K562 (cell line): ENCODE data around the gene PHAX. TPM values are rescaled to one million over a fixed set of nuclear protein-coding genes. Genes with fewer than 3 reads are reported as not detected.
A peak's percentile ranks its signal among the peaks of the same experiment; 100 is the strongest.

Experiments
- ATAC-seq: fragments of 200-7000 bp; cut with Tn5 transposase; 3 replicates; pipeline ENCODE4 v1.9.1; 2020; ENCODE audit warnings: moderate library complexity
- BruUV-seq: library from RNA; stranded (reverse); fragments of 400-500 nt; replicated peaks from 2 replicates; lab custom pipeline; 2021; lab: Mats Ljungman, UMichigan
- CTCF ChIA-PET: fragments of 300-600 bp; formaldehyde crosslinking; extraction: SDS; loops from one replicate; lab custom pipeline; 2021; ENCODE audit warnings: low intra/inter-chr PET ratio; lab: Yijun Ruan, JAX
- POLR2A ChIA-PET: fragments of 300-600, 350-650 bp; sonication (Branson Sonifier 250); formaldehyde crosslinking; extraction: SDS; loops from one replicate; lab custom pipeline; 2021; ENCODE audit warnings: antibody characterized with exemption, inconsistent platforms; lab: Yijun Ruan, JAX
- DNase-seq, 4 experiments: peaks; one replicate each; pipeline versions ENCODE4 v3.0.0 to v3.0.0-alpha.2; 2011 to 2018; ENCODE audit warnings: low spot score in 3 of 4, mixed read lengths in 3 of 4; ENCODE audit errors: extremely low read depth in 1 of 4
- FAIRE-seq: peaks from 2 replicates; lab custom pipeline; 2011; peaks lifted over from hg19 to GRCh38; lab: Jason Lieb, UNC
- H2AFZ ChIP-seq: 2 replicates; pipeline ENCODE4 v1.6.0; 2011; ENCODE audit warnings: low read depth, low read length, control low read depth, inconsistent platforms
- H3K27ac ChIP-seq: fragments of 200-600 bp; 3 replicates; pipeline ENCODE4 v1.8.0; 2011; ENCODE audit warnings: low read depth, mild to moderate bottlenecking, control low read depth, inconsistent platforms, low read length, moderate library complexity, mixed read lengths; ENCODE audit errors: extremely low read depth
- H3K27me3 ChIP-seq, 2 experiments: fragments of 300-600 bp in 1 of 2; 2 replicates in 1 of 2; 3 replicates in 1 of 2; pipeline versions ENCODE4 v1.6.0 to v1.8.0; 2011; ENCODE audit warnings: inconsistent platforms in 2 of 2, low read length in 2 of 2, mild to moderate bottlenecking in 1 of 2, mixed read lengths in 1 of 2, moderate library complexity in 1 of 2; ENCODE audit not compliant: control insufficient read depth in 2 of 2, insufficient read depth in 2 of 2
- H3K36me3 ChIP-seq: fragments of 300-600 bp; 3 replicates; pipeline ENCODE4 v1.8.0; 2011; ENCODE audit warnings: mild to moderate bottlenecking, low read length, inconsistent platforms; ENCODE audit not compliant: control insufficient read depth, insufficient read depth
- H3K4me1 ChIP-seq, 2 experiments: fragments of 200-600 bp in 1 of 2; replicated peaks in 1 of 2; 2 replicates in 1 of 2; 3 replicates in 1 of 2; pipeline versions ENCODE4 v1.5.1 to v1.8.0; 2011; ENCODE audit warnings: inconsistent platforms in 2 of 2, low read length in 2 of 2, mild to moderate bottlenecking in 1 of 2, mixed read lengths in 1 of 2, moderate library complexity in 1 of 2; ENCODE audit not compliant: control insufficient read depth in 2 of 2, insufficient read depth in 2 of 2
- H3K4me2 ChIP-seq: 2 replicates; pipeline ENCODE4 v1.6.1; 2011; ENCODE audit warnings: low read length, control low read depth, inconsistent platforms, mixed read lengths; ENCODE audit not compliant: insufficient read depth
- H3K4me3 ChIP-seq: fragments of 200-600 bp; sonication (generic), shearing (Covaris generic); 2 replicates; pipeline ENCODE4 v1.5.1; 2016; ENCODE audit warnings: control low read depth, inconsistent platforms
- H3K79me2 ChIP-seq: fragments of 200-600 bp; 3 replicates; pipeline ENCODE4 v1.8.0; 2011; ENCODE audit warnings: low read length, inconsistent platforms; ENCODE audit not compliant: control insufficient read depth, insufficient read depth
- H3K9ac ChIP-seq, 2 experiments: 2 replicates each; pipeline versions ENCODE4 v1.6.0 to v1.6.1; 2011; ENCODE audit warnings: low read depth in 2 of 2, low read length in 2 of 2, control low read depth in 1 of 2, inconsistent platforms in 1 of 2, mild to moderate bottlenecking in 1 of 2, mixed read lengths in 1 of 2; ENCODE audit not compliant: insufficient read depth in 1 of 2
- H3K9me1 ChIP-seq: one replicate; pipeline ENCODE4 v1.6.0; 2011; ENCODE audit warnings: inconsistent platforms, mild to moderate bottlenecking, low read length, moderate library complexity; ENCODE audit not compliant: control insufficient read depth, insufficient read depth
- H3K9me3 ChIP-seq: replicated peaks from 2 replicates; pipeline ENCODE4 v1.5.1; 2011; ENCODE audit warnings: low read depth, low read length, inconsistent platforms; ENCODE audit not compliant: control insufficient read depth, insufficient read depth
- H4K20me1 ChIP-seq: replicated peaks from 2 replicates; pipeline ENCODE4 v1.6.1; 2011; ENCODE audit warnings: low read length, inconsistent platforms, mixed read lengths; ENCODE audit not compliant: control insufficient read depth, insufficient read depth
- CCNT2 ChIP-seq: IDR thresholded peaks from 2 replicates; pipeline ENCODE4 v1.6.1; 2011; ENCODE audit warnings: borderline replicate concordance, low read depth, mild to moderate bottlenecking, moderate library complexity, mixed read lengths, low read length; ENCODE audit not compliant: insufficient read length; ENCODE audit errors: extremely low read depth
- ILF3 ChIP-seq: fragments of 450-650 bp; IDR thresholded peaks from 2 replicates; pipeline ENCODE4 v1.6.1; 2018; ENCODE audit warnings: antibody characterized with exemption, mild to moderate bottlenecking, moderate library complexity, borderline replicate concordance
- RUNX1 ChIP-seq: sonication (generic); IDR thresholded peaks from 2 replicates; pipeline ENCODE4 v1.6.1; 2016; ENCODE audit warnings: antibody characterized with exemption, low read depth
- ZNF253 ChIP-seq: fragments of 250-450 bp; sonication (Bioruptor Pico); conservative IDR thresholded peaks from 2 replicates; pipeline ENCODE4 v1.6.1; 2021; ENCODE audit warnings: mild to moderate bottlenecking
- ZNF79 ChIP-seq: fragments of 250-450 bp; sonication (Bioruptor Pico); IDR thresholded peaks from 2 replicates; pipeline ENCODE4 v1.4.0; 2020; ENCODE audit warnings: low read depth, mild to moderate bottlenecking, moderate library complexity
- WGBS: fragments of 100-300 bp; shearing (Covaris generic); methylation state at CpG from one replicate; pipeline ENCODE4 v1.1.6; 2016; ENCODE audit warnings: low coverage, mixed read lengths; ENCODE audit not compliant: insufficient coverage; ENCODE audit errors: missing lambda C conversion rate; 5-methylcytosine and 5-hydroxymethylcytosine counted together
- in situ Hi-C: fragments of 300-500 bp; cut with MboI; formaldehyde crosslinking; loops from 4 replicates; pipeline ENCODE4 v1.15.0; 2018; ENCODE audit warnings: inconsistent platforms, mixed read lengths
- intact Hi-C: fragments of 100-400 bp; cut with micrococcal nuclease; formaldehyde crosslinking; loops from 2 replicates; pipeline ENCODE4 v1.14.2; 2022
- polyA plus RNA-seq, 8 experiments: library from polyadenylated mRNA; depleted of rRNA in 4 of 8; stranded (reverse) in 5 of 8; unstranded in 3 of 8; fragments of >200 nt; fragmentation: Nextera tagmentation in 2 of 8; fragmentation: Illumina TruSeq in 1 of 8; extraction: Ambion mirVana in 2 of 8; extraction: Trizol in 1 of 8; gene quantifications; 2 replicates each; pipeline versions ENCODE4 v1.2.1 to v1.2.3, GENCODE V29; 2011 to 2014; ENCODE audit warnings: inconsistent platforms in 1 of 8, missing spikeins in 1 of 8
- total RNA-seq, 7 experiments: library from RNA; depleted of rRNA in 6 of 7; stranded (reverse); fragments of >200 nt in 6 of 7; fragmentation: Illumina TruSeq in 2 of 7; extraction: Trizol in 2 of 7; gene quantifications; 2 replicates each; pipeline versions ENCODE4 v1.2.1 to v1.2.3, GENCODE V29; 2011 to 2021; ENCODE audit warnings: low replicate concordance in 1 of 7
- TF ChIP-seq, protein P1 (sequence below): sonication (generic); IDR thresholded peaks from 2 replicates; pipeline ENCODE4 v1.6.1; 2016

The PHAX gene
- total and polyA plus RNA-seq, 9 of the 15 experiments (the other 6 are each of a cell fraction or from before 2014, with no cell fraction given) = 20.2 to 59.8 (median 43.5) TPM

DNA sequence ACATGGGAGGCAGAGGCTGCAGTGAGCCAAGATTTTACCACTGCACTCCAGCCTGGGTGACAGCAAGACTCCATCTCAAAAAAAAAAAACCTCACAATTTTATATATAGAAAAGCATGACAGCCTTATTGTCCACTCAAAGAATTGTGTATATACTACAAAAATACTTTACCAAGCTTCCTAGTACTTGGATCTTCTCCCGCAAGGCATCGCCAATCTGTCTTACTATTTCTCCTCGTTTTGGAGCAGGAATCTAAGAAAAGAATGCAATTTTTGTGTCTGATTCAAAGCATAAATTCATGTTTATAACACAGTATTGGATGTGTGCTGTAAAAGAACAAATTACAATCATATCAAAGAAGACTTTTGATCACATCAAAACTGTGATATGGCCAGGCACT, 17.0 kb upstream of the PHAX start:
- Histone ChIP-seq H3K27me3 (peaks cover 41 to 53% of the 10 kb centered on the region in 2 experiments; a peak in 4 of 5 replicates), H3K9me3 (no peaks in the 10 kb centered on the region), H3K27ac (no peak overlapping the region), H3K36me3 (no peaks in the 10 kb centered on the region), H2AFZ (no peak overlapping the region), H3K9me1 (no peaks in the 10 kb centered on the region), H3K4me3 (no peak overlapping the region), H3K4me2 (no peak overlapping the region), H4K20me1 (no peaks in the 10 kb centered on the region), H3K4me1 (no peaks in the 10 kb centered on the region), H3K79me2 (no peaks in the 10 kb centered on the region)
- in situ Hi-C loops = no loop called here
- ATAC-seq = no peak
- ChIA-PET CTCF (no interaction called here), POLR2A (no interaction called here)
- WGBS = 8% methylated on average over 3 of the region's 3 CpGs
- no peak for DNase-seq
- no peak for TF ChIP-seq ZNF79 (CRISPR knock-in tag)
- TF ChIP-seq CCNT2 = no peak
- TF ChIP-seq, all 486 proteins: peak for 0
- intact Hi-C loops = no loop called here
- no peak for FAIRE-seq
- BruUV-seq = no TSS peak
- H3K9ac ChIP-seq = no peak overlapping the region

DNA sequence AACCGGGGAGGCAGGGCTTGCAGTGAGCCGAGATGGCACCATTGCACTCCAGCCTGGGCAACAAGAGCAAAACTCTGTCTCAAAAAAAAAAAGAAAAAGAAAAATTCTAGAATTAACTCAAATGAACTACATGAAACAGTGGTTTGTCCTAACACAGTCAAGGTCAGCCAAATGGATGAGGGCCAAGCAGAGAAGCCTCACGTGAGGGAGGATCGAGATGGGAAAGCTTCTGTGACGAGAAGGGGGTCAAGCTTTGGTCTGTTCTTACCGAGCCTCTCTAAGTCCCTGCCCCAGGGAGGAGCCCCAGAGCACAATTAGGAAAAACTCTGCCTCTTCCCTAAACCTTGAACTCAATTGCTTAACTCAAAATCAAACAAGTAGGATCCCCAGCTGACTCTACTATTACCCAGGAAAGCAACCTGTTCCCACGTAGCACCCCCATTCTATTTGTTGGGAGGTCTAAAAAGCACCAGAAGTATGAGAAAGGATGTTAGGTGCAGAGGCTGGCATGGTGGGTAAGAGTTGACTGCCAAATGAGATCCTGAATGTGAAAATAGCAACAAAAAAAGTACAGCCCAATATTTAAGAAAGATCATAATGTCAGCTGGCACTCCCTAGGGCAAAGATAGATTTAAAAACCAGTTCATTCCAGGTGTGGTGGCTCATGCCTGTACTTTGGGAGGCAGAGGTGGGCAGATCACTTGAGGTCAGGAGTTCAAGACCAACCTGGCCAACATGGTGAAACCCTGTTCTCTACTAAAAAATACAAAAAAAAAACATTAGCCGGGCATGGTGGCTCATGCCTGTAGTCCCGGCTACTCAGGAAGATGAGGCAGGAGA, 13.0 kb upstream of the PHAX start:
- H3K4me2 ChIP-seq = no peak overlapping the region
- no peaks in the 10 kb centered on the region for H3K79me2 ChIP-seq
- FAIRE-seq (no peak), ATAC-seq (0 out of 3 replicates have a peak, but pooled peaks have one; percentile 32), DNase-seq (no peak)
- H3K36me3 ChIP-seq = no peaks in the 10 kb centered on the region
- ChIA-PET CTCF (no interaction called here), POLR2A (no interaction called here)
- H3K27ac ChIP-seq = no peak overlapping the region
- in situ Hi-C loops = no loop called here
- H2AFZ ChIP-seq = no peak overlapping the region
- no peaks in the 10 kb centered on the region for H3K4me1 ChIP-seq
- BruUV-seq = no TSS peak
- H3K9me1 ChIP-seq = no peaks in the 10 kb centered on the region
- 1% methylated on average over 9 of the region's 9 CpGs for WGBS
- no peak overlapping the region for H3K9ac ChIP-seq
- H3K27me3 ChIP-seq = peaks cover 36 to 50% of the 10 kb centered on the region in 2 experiments; a peak in 4 of 5 replicates
- H3K4me3 ChIP-seq = no peak overlapping the region
- H4K20me1 ChIP-seq = no peaks in the 10 kb centered on the region
- H3K9me3 ChIP-seq = no peaks in the 10 kb centered on the region
- TF ChIP-seq RUNX1 = no peak
- TF ChIP-seq ZNF253 (CRISPR knock-in tag) = no peak
- no peak for TF ChIP-seq ILF3
- TF ChIP-seq, protein P1, sequence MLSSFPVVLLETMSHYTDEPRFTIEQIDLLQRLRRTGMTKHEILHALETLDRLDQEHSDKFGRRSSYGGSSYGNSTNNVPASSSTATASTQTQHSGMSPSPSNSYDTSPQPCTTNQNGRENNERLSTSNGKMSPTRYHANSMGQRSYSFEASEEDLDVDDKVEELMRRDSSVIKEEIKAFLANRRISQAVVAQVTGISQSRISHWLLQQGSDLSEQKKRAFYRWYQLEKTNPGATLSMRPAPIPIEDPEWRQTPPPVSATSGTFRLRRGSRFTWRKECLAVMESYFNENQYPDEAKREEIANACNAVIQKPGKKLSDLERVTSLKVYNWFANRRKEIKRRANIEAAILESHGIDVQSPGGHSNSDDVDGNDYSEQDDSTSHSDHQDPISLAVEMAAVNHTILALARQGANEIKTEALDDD = no peak
- intact Hi-C loops = no loop called here
